Common myeloid progenitor, CD34-positive (primary cell): ENCODE measurements around the gene HELZ.
"Not testable (repeated sequence)": the region's sequence is repeated elsewhere in the genome, so short reads cannot be mapped to it uniquely, and the experiment has no call there.

Source experiments
- CTCF ChIA-PET: fragments of 350-600 bp; sonication (Branson Sonifier 250); formaldehyde crosslinking; loops from one replicate; lab custom pipeline; 2021; ENCODE audit warnings: antibody characterized with exemption; lab: Charles Lee
- POLR2A ChIA-PET: fragments of 350-600 bp; sonication (Branson Sonifier 250); formaldehyde crosslinking; loops from one replicate; lab custom pipeline; 2021; ENCODE audit warnings: antibody characterized with exemption; lab: Charles Lee
- DNase-seq, 3 donors: peaks; one replicate each; pipeline versions ENCODE4 v3.0.0 to v3.0.0-alpha.2; 2013
- H3K27ac ChIP-seq, 2 experiments: 1 replicate in 1 of 2; 2 replicates in 1 of 2; pipeline ENCODE4 v1.7.0; 2013; ENCODE audit warnings: inconsistent platforms in 2 of 2, low read length in 2 of 2, mild to moderate bottlenecking in 2 of 2, low read depth in 1 of 2, moderate library complexity in 1 of 2; ENCODE audit not compliant: severe bottlenecking in 2 of 2, insufficient read depth in 1 of 2, poor library complexity in 1 of 2
- H3K27me3 ChIP-seq, 5 experiments: replicated peaks in 2 of 5; 1 replicate in 3 of 5; 2 replicates in 2 of 5; pipeline versions ENCODE4 v1.6.1 to v1.7.0; 2013; ENCODE audit warnings: low read length in 4 of 5, mild to moderate bottlenecking in 2 of 5, moderate library complexity in 2 of 5, inconsistent platforms in 1 of 5; ENCODE audit not compliant: insufficient read depth in 5 of 5, control insufficient read depth in 4 of 5
- H3K36me3 ChIP-seq, 4 experiments: 1 replicate in 2 of 4; 2 replicates in 2 of 4; pipeline versions ENCODE4 v1.6.1 to v1.7.0; 2013; ENCODE audit warnings: low read length in 3 of 4, control low read depth in 1 of 4, mild to moderate bottlenecking in 1 of 4; ENCODE audit not compliant: control insufficient read depth in 4 of 4, insufficient read depth in 4 of 4
- H3K4me1 ChIP-seq, 4 experiments: 1 replicate in 3 of 4; 2 replicates in 1 of 4; pipeline versions ENCODE4 v1.6.1 to v1.7.1; 2013; ENCODE audit warnings: low read length in 3 of 4, mild to moderate bottlenecking in 3 of 4, control low read depth in 1 of 4, inconsistent platforms in 1 of 4, moderate library complexity in 1 of 4; ENCODE audit not compliant: control insufficient read depth in 4 of 4, insufficient read depth in 4 of 4; ENCODE audit errors: control extremely low read depth in 1 of 4
- H3K4me3 ChIP-seq, 7 experiments: 1 replicate in 4 of 7; 2 replicates in 3 of 7; pipeline versions ENCODE4 v1.5.1 to v1.7.0; 2013; ENCODE audit warnings: mild to moderate bottlenecking in 7 of 7, low read length in 6 of 7, moderate library complexity in 6 of 7, inconsistent platforms in 2 of 7, low read depth in 2 of 7, control low read depth in 1 of 7; ENCODE audit not compliant: insufficient read depth in 4 of 7, control insufficient read depth in 1 of 7; ENCODE audit errors: extremely low read depth in 1 of 7
- H3K9me3 ChIP-seq, 5 experiments: 1 replicate in 4 of 5; 2 replicates in 1 of 5; pipeline versions ENCODE4 v1.6.1 to v1.7.1; 2013; ENCODE audit warnings: low read length in 4 of 5, mild to moderate bottlenecking in 2 of 5, inconsistent platforms in 1 of 5, low read depth in 1 of 5, moderate library complexity in 1 of 5; ENCODE audit not compliant: control insufficient read depth in 4 of 5, insufficient read depth in 2 of 5; ENCODE audit errors: control extremely low read depth in 1 of 5
- WGBS: methylation state at CpG from one replicate; pipeline ENCODE4 v1.1.5; 2013; ENCODE audit not compliant: insufficient coverage; 5-methylcytosine and 5-hydroxymethylcytosine counted together

The HELZ gene

GRCh38 chr17:67253384-67253783 lies 8.4 kb upstream of the HELZ start:
- Histone ChIP-seq H3K9me3 (no peaks in the 10 kb centered on the region), H3K27ac (no peak overlapping the region), H3K27me3 (no peaks in the 10 kb centered on the region), H3K4me3 (no peak overlapping the region), H3K4me1 (peaks cover 0 to 22% (median 16%) of the 10 kb centered on the region in 4 experiments), H3K36me3 (no peaks in the 10 kb centered on the region)
- no CpG with 5 or more reads among the region's 2 CpGs for WGBS
- no peak for DNase-seq
- POLR2A ChIA-PET = interaction anchor here (0.6 kb wide), 1 partner anchor 46 kb away, joined by 3 read pairs; no protein-coding TSS in a partner anchor
- CTCF ChIA-PET = no interaction called here

GRCh38 chr17:67251586-67251985 lies 6.6 kb upstream of the HELZ start:
- H3K27me3 ChIP-seq, CTCF ChIA-PET, H3K27ac ChIP-seq, H3K4me3 ChIP-seq, H3K36me3 ChIP-seq, H3K9me3 ChIP-seq, DNase-seq: not testable (repeated sequence)
- H3K4me1 ChIP-seq = peaks cover 0 to 13% (median 7%) of the 10 kb centered on the region in 4 experiments
- POLR2A ChIA-PET = interaction anchor here (0.6 kb wide), 1 partner anchor 51 kb away, joined by 3 read pairs; no protein-coding TSS in a partner anchor
- WGBS = 100% methylated on average over 2 of the region's 4 CpGs

- Histone ChIP-seq H3K27ac (no peak overlapping the region), H3K4me1 (peaks cover 8 to 25% (median 20%) of the 10 kb centered on the region in 4 experiments), H3K4me3 (no peak overlapping the region), H3K36me3 (no peaks in the 10 kb centered on the region), H3K27me3 (peaks cover 0 to 3% (median 0%) of the 10 kb centered on the region in 5 experiments), H3K9me3 (no peaks in the 10 kb centered on the region)
- no peak for DNase-seq
- POLR2A ChIA-PET = no interaction called here
- CTCF ChIA-PET = no interaction called here
- WGBS = 94% methylated on average over 2 of the region's 6 CpGs
Measured at GRCh38 chr17:67248291-67248690, 3.3 kb upstream of the HELZ start.

- Histone ChIP-seq H3K36me3 (no peaks in the 10 kb centered on the region), H3K4me3 (no peak overlapping the region), H3K9me3 (no peaks in the 10 kb centered on the region), H3K4me1 (peaks cover 8 to 30% (median 23%) of the 10 kb centered on the region in 4 experiments), H3K27me3 (peaks cover 0 to 3% (median 0%) of the 10 kb centered on the region in 5 experiments), H3K27ac (no peak overlapping the region)
- ChIA-PET CTCF (interaction anchor here (1.1 kb wide), 1 partner anchor 23 kb away, joined by 3 read pairs; no protein-coding TSS in a partner anchor), POLR2A (no interaction called here)
- WGBS = 95% methylated on average over 12 of the region's 12 CpGs
- DNase-seq = no peak
Measured at GRCh38 chr17:67247416-67247900, 2.5 kb upstream of the HELZ start.

GRCh38 chr17:67246653-67247415 lies 1.8 kb upstream of the HELZ start:
- H3K36me3 ChIP-seq = peaks cover 0 to 2% (median 0%) of the 10 kb centered on the region in 4 experiments
- H3K4me1 ChIP-seq = peaks cover 9 to 30% (median 23%) of the 10 kb centered on the region in 4 experiments
- H3K27me3 ChIP-seq = peaks cover 0 to 3% (median 0%) of the 10 kb centered on the region in 5 experiments
- WGBS = 73% methylated on average over 11 of the region's 17 CpGs
- H3K27ac ChIP-seq = no peak overlapping the region
- peak in 2 of 3 donors; percentile 22 to 32 for DNase-seq
- ChIA-PET CTCF (interaction anchor here (1.1 kb wide), 1 partner anchor 23 kb away, joined by 3 read pairs; no protein-coding TSS in a partner anchor), POLR2A (no interaction called here)
- peak overlapping the region in 6 of 7 experiments; percentile 84 to 95 (median 93) for H3K4me3 ChIP-seq
- no peaks in the 10 kb centered on the region for H3K9me3 ChIP-seq

- Histone ChIP-seq H3K4me1 (peaks cover 12 to 30% (median 23%) of the 10 kb centered on the region in 4 experiments), H3K27ac (no peak overlapping the region), H3K4me3 (peak overlapping the region; percentile 84 to 98 (median 93)), H3K9me3 (no peaks in the 10 kb centered on the region), H3K36me3 (peaks cover 0 to 7% (median 0%) of the 10 kb centered on the region in 4 experiments), H3K27me3 (peaks cover 0 to 3% (median 0%) of the 10 kb centered on the region in 5 experiments)
- ChIA-PET CTCF (no interaction called here), POLR2A (no interaction called here)
- WGBS = 26% methylated on average over 8 of the region's 8 CpGs
- no peak for DNase-seq
Measured at GRCh38 chr17:67246403-67246652, 1.3 kb upstream of the HELZ start.
